Nephron (organoid): ENCODE data around the gene TAX1BP1.

Experiments
- H3K27ac Mint-ChIP-seq, 3 experiments: 2 replicates each; pipeline ENCODE4 v1.8.0; 2020; ENCODE audit warnings: mixed read lengths in 3 of 3, mild to moderate bottlenecking in 2 of 3, moderate library complexity in 1 of 3
- H3K27me3 Mint-ChIP-seq: 2 replicates; pipeline ENCODE4 v1.8.0; 2021; ENCODE audit warnings: low read depth, mild to moderate bottlenecking, moderate library complexity, mixed read lengths
- H3K36me3 Mint-ChIP-seq: 2 replicates; pipeline ENCODE4 v1.8.0; 2020; ENCODE audit warnings: low read depth, mixed read lengths
- H3K4me1 Mint-ChIP-seq: 2 replicates; pipeline ENCODE4 v1.8.0; 2020; ENCODE audit warnings: mixed read lengths
- H3K4me3 Mint-ChIP-seq, 3 experiments: 2 replicates each; pipeline ENCODE4 v1.8.0; 2020; ENCODE audit warnings: mild to moderate bottlenecking in 3 of 3, mixed read lengths in 3 of 3, moderate library complexity in 2 of 3
- H3K9me3 Mint-ChIP-seq: 2 replicates; pipeline ENCODE4 v1.8.0; 2020; ENCODE audit warnings: mixed read lengths
- TF ChIP-seq, protein P1 (sequence below), 3 experiments: fragments of 200-600 bp; sonication (generic); IDR thresholded peaks; one replicate each; pipeline ENCODE4 v1.5.0; 2021; ENCODE audit warnings: antibody characterized with exemption in 3 of 3; ENCODE audit not compliant: unreplicated experiment in 3 of 3

TAX1BP1 gene

DNA sequence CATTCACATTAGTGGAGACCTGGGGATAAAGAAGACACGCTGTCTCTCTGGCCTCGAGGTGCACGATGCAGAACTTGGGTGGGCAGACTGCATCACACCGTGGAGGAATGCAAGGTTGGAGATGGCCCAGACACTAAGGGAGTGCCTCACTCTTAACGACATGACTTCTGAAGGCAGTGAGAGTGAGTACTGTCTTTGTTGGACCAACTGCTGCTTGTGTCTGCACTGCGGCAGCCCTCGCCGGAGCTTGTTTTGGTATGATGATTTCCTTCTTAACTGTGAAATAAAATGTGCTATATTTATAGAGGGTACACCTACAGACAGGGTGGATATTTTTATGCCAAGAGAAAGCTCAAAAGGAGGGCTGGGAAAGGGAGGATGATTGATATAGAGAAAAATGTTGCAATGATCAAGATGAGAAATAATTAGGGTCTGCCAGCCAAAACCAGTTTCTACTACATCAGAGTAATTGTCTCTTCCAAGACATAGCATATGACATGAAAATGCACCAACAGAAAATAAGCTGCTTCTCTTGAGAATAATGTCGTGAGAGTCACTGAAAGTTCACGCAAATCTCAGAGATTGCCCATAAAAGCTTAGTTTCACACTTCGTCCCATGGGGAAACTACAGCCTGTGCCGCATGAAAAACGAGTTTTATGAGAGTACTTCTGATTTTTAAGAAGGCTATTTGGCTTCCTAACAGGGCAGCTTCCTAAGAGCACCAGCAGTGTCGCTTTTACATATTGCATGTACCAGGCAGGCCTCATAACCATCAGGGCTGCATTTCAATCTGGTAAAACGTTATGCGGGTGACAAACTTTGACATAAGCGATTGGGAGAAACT lies 127.1 kb downstream of the TAX1BP1 start:
- TF ChIP-seq, protein P1, sequence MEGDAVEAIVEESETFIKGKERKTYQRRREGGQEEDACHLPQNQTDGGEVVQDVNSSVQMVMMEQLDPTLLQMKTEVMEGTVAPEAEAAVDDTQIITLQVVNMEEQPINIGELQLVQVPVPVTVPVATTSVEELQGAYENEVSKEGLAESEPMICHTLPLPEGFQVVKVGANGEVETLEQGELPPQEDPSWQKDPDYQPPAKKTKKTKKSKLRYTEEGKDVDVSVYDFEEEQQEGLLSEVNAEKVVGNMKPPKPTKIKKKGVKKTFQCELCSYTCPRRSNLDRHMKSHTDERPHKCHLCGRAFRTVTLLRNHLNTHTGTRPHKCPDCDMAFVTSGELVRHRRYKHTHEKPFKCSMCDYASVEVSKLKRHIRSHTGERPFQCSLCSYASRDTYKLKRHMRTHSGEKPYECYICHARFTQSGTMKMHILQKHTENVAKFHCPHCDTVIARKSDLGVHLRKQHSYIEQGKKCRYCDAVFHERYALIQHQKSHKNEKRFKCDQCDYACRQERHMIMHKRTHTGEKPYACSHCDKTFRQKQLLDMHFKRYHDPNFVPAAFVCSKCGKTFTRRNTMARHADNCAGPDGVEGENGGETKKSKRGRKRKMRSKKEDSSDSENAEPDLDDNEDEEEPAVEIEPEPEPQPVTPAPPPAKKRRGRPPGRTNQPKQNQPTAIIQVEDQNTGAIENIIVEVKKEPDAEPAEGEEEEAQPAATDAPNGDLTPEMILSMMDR (IDR thresholded peaks at IDR 0.05; ENCODE audit: unreplicated experiment in 3 of 3) = no peak
- no peaks in the 10 kb centered on the region for H3K9me3 Mint-ChIP-seq
- no peak overlapping the region for H3K27ac Mint-ChIP-seq
- no peaks in the 10 kb centered on the region for H3K36me3 Mint-ChIP-seq
- peaks cover 6% of the 10 kb centered on the region for H3K27me3 Mint-ChIP-seq
- no peak overlapping the region for H3K4me3 Mint-ChIP-seq
- no peaks in the 10 kb centered on the region for H3K4me1 Mint-ChIP-seq

DNA sequence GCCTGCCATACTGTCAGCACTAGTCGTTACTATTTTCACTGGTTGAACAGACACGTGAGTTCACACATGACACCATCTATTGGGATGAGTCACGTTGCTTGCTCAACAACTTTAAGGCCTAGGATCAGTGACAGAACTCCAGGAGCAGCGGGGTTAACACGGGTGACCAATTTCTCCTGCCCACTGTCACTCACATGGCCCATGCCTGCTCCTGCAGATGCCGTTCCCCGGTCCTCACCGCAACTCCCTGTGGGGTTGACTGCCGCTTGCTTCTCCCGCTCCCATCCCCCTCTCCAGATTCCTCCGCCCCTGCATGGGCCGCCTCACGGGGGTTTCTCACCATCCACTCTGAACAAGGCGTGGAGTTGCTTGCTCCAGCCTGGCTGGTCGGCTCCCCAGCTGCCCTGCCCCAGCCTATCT lies 128.2 kb downstream of the TAX1BP1 start:
- Mint-ChIP-seq H3K36me3 (no peaks in the 10 kb centered on the region), H3K4me1 (peaks cover 9% of the 10 kb centered on the region), H3K9me3 (no peaks in the 10 kb centered on the region), H3K27ac (no peak overlapping the region), H3K27me3 (peaks cover 6% of the 10 kb centered on the region), H3K4me3 (no peak overlapping the region)
- TF ChIP-seq, protein P1 (IDR thresholded peaks at IDR 0.05; ENCODE audit: unreplicated experiment in 3 of 3) = no peak

DNA sequence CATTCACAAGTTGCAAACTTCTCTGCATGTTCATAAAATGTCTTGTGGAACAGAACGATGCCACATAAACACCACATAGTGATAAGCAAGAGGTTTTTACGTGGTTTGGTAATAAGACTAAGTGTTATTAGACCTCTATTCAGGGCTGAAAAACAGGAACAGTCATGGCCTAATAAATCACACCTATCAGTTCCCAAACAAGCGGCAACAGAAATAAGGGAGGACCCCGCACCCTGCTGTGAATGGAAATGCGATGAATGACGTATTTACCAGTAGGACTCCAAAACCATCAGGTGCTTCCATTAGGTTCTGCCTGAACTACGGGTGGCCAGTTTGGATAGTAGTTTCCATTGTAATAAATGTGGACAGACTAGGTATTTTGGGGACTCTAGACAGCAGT lies 129.1 kb downstream of the TAX1BP1 start:
- H3K9me3 Mint-ChIP-seq = no peaks in the 10 kb centered on the region
- H3K4me1 Mint-ChIP-seq = peaks cover 15% of the 10 kb centered on the region
- H3K27ac Mint-ChIP-seq = no peak overlapping the region
- TF ChIP-seq, protein P1 (IDR thresholded peaks at IDR 0.05; ENCODE audit: unreplicated experiment in 3 of 3) = no peak
- H3K4me3 Mint-ChIP-seq = no peak overlapping the region
- no peaks in the 10 kb centered on the region for H3K36me3 Mint-ChIP-seq
- H3K27me3 Mint-ChIP-seq = peaks cover 6% of the 10 kb centered on the region

DNA sequence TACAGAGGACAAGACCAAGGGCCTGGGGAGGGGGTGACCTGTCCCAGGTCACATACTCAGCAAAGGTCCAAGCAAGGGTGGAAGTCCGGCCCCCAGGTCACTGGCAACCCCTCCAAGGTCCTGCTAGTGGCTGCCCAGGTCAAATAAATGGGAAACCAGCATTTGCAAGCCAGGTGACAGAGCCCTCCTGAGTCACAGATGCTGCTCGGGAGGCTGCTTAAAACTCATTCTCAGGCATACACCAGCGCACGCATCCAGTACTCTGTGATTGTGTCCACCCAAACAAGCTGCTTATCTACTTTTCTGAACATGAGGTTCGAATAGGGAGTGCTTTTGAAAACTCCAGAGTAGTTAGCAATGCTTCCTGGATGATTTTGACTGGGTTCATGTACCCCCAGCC lies 130.6 kb downstream of the TAX1BP1 start:
- H3K9me3 Mint-ChIP-seq = no peaks in the 10 kb centered on the region
- H3K27me3 Mint-ChIP-seq = peaks cover 4% of the 10 kb centered on the region
- H3K27ac Mint-ChIP-seq = no peak overlapping the region
- TF ChIP-seq, protein P1 (IDR thresholded peaks at IDR 0.05; ENCODE audit: unreplicated experiment in 3 of 3) = no peak
- H3K4me3 Mint-ChIP-seq = no peak overlapping the region
- no peaks in the 10 kb centered on the region for H3K36me3 Mint-ChIP-seq
- peaks cover 19% of the 10 kb centered on the region for H3K4me1 Mint-ChIP-seq

DNA sequence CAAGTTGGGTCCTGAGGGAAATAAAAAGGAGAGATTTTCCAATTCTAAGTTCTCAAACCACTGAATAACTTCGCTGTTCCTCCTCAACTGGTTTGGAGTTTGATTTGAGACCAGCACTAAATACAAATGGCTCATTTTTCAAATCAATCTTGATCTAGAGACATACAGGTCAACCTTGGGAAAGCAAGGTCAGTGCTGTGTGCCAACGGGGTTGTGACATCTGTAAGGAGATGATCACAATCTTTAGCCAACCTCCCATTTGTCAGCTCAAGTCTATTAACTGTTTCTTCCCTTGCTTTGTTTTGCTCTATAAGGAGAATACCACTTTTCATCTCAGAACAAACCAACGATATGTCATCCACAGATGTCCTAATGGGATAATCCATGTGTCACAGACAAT lies 131.1 kb downstream of the TAX1BP1 start:
- Mint-ChIP-seq H3K27me3 (peaks cover 4% of the 10 kb centered on the region), H3K27ac (no peak overlapping the region), H3K9me3 (no peaks in the 10 kb centered on the region), H3K4me1 (peaks cover 19% of the 10 kb centered on the region), H3K4me3 (no peak overlapping the region), H3K36me3 (no peaks in the 10 kb centered on the region)
- TF ChIP-seq, protein P1 (IDR thresholded peaks at IDR 0.05; ENCODE audit: unreplicated experiment in 3 of 3) = no peak

DNA sequence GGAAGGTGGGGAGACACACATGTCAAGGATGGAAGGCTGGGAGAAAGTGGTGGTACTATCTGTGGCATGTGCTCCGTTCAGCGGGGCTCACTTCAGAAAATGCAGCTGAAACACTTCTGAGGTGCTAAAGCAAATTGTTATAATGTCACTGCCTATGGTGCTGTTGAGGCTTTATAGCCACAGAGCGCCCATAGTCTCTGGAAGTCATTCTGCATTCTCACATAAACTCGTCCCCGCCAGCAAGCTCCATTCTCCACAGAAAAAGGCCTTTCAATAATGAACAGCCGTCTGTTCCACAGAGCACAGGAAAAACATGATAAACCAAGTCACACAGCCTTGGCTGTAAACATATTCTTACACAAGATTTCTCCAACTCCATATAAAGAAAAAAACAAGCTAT lies 131.9 kb downstream of the TAX1BP1 start:
- no peaks in the 10 kb centered on the region for H3K9me3 Mint-ChIP-seq
- no peak overlapping the region for H3K4me3 Mint-ChIP-seq
- H3K27me3 Mint-ChIP-seq = peaks cover 4% of the 10 kb centered on the region
- H3K36me3 Mint-ChIP-seq = no peaks in the 10 kb centered on the region
- TF ChIP-seq, protein P1 (IDR thresholded peaks at IDR 0.05; ENCODE audit: unreplicated experiment in 3 of 3) = no peak
- peaks cover 19% of the 10 kb centered on the region for H3K4me1 Mint-ChIP-seq
- no peak overlapping the region for H3K27ac Mint-ChIP-seq
